GM19452 (cell line): ENCODE data around the gene EGFR.

ENCODE experiments used
- ATAC-seq: cut with Tn5 transposase; IDR thresholded peaks from one replicate; pipeline ENCODE4 v1.9.1; 2021; ENCODE audit not compliant: unreplicated experiment

Gene EGFR

GRCh38 chr7:55142919-55143600, 124.2 kb downstream of the EGFR start:
- no peak for ATAC-seq

GRCh38 chr7:55144333-55145317, 125.8 kb downstream of the EGFR start:
- no peak for ATAC-seq

GRCh38 chr7:55145606-55146005, 126.8 kb downstream of the EGFR start:
- ATAC-seq, result no peak

- ATAC-seq, result no peak
Observed at GRCh38 chr7:55147101-55147500, 128.3 kb downstream of the EGFR start.

- ATAC-seq, result no peak
Observed at GRCh38 chr7:55147736-55148135, 128.9 kb downstream of the EGFR start.

- ATAC-seq, result no peak
Observed at GRCh38 chr7:55148571-55148970, 129.8 kb downstream of the EGFR start.

GRCh38 chr7:55149001-55149400, 130.2 kb downstream of the EGFR start:
- no peak for ATAC-seq

GRCh38 chr7:55150166-55150565, 131.3 kb downstream of the EGFR start:
- ATAC-seq, result no peak

- ATAC-seq, result no peak
Observed at GRCh38 chr7:55150709-55151451, 132.1 kb downstream of the EGFR start.

GRCh38 chr7:55152516-55152915, 133.7 kb downstream of the EGFR start:
- ATAC-seq, result no peak

GRCh38 chr7:55154096-55154495, 135.3 kb downstream of the EGFR start:
- no peak for ATAC-seq

GRCh38 chr7:55155351-55156117, 136.7 kb downstream of the EGFR start:
- ATAC-seq, result no peak

GRCh38 chr7:55156919-55157763, 138.3 kb downstream of the EGFR start:
- no peak for ATAC-seq

GRCh38 chr7:55157764-55158105, 138.9 kb downstream of the EGFR start:
- no peak for ATAC-seq

- ATAC-seq, result no peak
Observed at GRCh38 chr7:55158541-55159382, 139.9 kb downstream of the EGFR start.

- no peak for ATAC-seq
Observed at GRCh38 chr7:55160539-55160938, 141.7 kb downstream of the EGFR start.

- no peak for ATAC-seq
Observed at GRCh38 chr7:55161154-55161687, 142.4 kb downstream of the EGFR start.

- ATAC-seq, result no peak
Observed at GRCh38 chr7:55162476-55162875, 143.7 kb downstream of the EGFR start.

- no peak for ATAC-seq
Observed at GRCh38 chr7:55163733-55164132, 144.9 kb downstream of the EGFR start.
